GM18505 (cell line): ENCODE data around the gene PDE6G.
"Not testable (repeated sequence)": the region's sequence is repeated elsewhere in the genome, so short reads cannot be mapped to it uniquely, and the experiment has no call there.

Experiments
- ATAC-seq: cut with Tn5 transposase; IDR thresholded peaks from one replicate; pipeline ENCODE4 v1.9.1; 2021; ENCODE audit not compliant: unreplicated experiment
- POLR2A ChIP-seq: IDR thresholded peaks from 4 replicates; pipeline ENCODE4 v1.6.1; 2011; ENCODE audit warnings: borderline replicate concordance; ENCODE audit not compliant: insufficient read depth, insufficient read length; ENCODE audit errors: extremely low read depth

The PDE6G gene

GRCh38 chr17:81641825-81642489 lies 14.4 kb downstream of the PDE6G start:
- TF ChIP-seq POLR2A: no peak
- ATAC-seq: no peak

GRCh38 chr17:81640011-81640410 lies 16.3 kb downstream of the PDE6G start:
- ATAC-seq: no peak
- no peak for TF ChIP-seq POLR2A

GRCh38 chr17:81638683-81639082 lies 17.7 kb downstream of the PDE6G start:
- no peak for ATAC-seq
- no peak for TF ChIP-seq POLR2A

GRCh38 chr17:81636505-81637288 lies 19.6 kb downstream of the PDE6G start, which contains the start of the genes NPLOC4 and TSPAN10:
NPLOC4 (minus strand) TSS chr17:81637112; CDS start chr17:81636930, 182 bp downstream.
TSPAN10 (plus strand) TSS chr17:81637196; CDS start chr17:81642413, 5,217 bp downstream.
- peak; percentile 86 for TF ChIP-seq POLR2A
- peak; percentile 79 for ATAC-seq

- no peak for ATAC-seq
- no peak for TF ChIP-seq POLR2A
These were observed 20.3 kb downstream of the PDE6G start for GRCh38 chr17:81635973-81636504.

- ATAC-seq: no peak
- no peak for TF ChIP-seq POLR2A
These were observed 20.9 kb downstream of the PDE6G start for GRCh38 chr17:81635431-81635830.

- no peak for TF ChIP-seq POLR2A
- ATAC-seq: no peak
These were observed 24.9 kb downstream of the PDE6G start for GRCh38 chr17:81631482-81631881.

- no peak for ATAC-seq
- TF ChIP-seq POLR2A: no peak
These were observed 26.1 kb downstream of the PDE6G start for GRCh38 chr17:81630274-81630673.

- TF ChIP-seq POLR2A: no peak
- ATAC-seq: no peak
These were observed 34.7 kb downstream of the PDE6G start for GRCh38 chr17:81621494-81622130.

GRCh38 chr17:81618307-81618706 lies 38.0 kb downstream of the PDE6G start:
- not testable (repeated sequence) for ATAC-seq

GRCh38 chr17:81616877-81617276 lies 39.5 kb downstream of the PDE6G start:
- no peak for ATAC-seq
- no peak for TF ChIP-seq POLR2A

GRCh38 chr17:81615401-81615930 lies 40.9 kb downstream of the PDE6G start:
- no peak for TF ChIP-seq POLR2A

More at GRCh38 chr17:81615401-81615930, 40.9 kb downstream of the PDE6G start:
- ATAC-seq: no peak
